Globus pallidus (tissue), 1 donor: ENCODE results near the gene LCLAT1.
"Not testable (repeated sequence)": the region's sequence is repeated elsewhere in the genome, so short reads cannot be mapped to it uniquely, and the experiment has no call there.

Experiments
- DNase-seq: peaks from one replicate; pipeline ENCODE4 v3.0.0-alpha.2; 2015; ENCODE audit warnings: low spot score

The LCLAT1 gene

DNA sequence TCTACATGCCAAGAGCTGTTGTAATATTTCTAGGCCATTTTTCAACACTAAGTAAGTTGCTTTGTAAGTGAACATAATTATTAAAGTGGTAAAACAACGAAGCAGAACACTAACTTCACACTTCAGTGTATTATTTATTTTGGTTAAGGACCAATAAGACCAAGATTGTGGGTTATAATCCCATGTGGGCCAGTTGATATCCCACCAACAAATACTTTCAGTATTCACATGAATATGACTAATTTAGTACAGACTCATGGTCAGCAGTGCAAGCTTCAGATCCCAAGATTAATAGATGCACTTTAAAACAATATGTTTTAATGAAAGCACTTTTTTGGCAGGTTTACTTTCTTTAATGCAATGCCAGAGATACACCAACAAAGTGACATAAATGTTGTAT is 154.3 kb downstream of the LCLAT1 start:
- no peak for DNase-seq

DNA sequence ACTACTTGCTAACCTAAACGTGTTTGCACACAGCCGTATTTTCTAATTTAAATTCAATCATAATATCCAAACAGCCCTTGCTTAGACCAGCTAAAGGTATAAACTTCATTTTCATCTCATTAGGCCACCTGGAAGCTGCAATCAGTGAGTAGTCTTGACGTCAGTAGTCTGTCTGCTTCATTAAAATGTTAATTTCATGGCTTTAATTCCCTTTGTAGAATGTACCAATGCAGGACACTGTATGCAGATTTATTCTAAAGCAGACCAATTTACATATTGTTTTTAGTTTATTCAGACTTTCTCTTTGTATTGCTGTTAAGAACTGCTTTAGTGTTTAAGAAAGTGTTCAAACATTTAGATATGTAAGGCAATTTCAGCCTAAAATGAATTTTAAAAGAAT is 158.2 kb downstream of the LCLAT1 start:
- no peak for DNase-seq

DNA sequence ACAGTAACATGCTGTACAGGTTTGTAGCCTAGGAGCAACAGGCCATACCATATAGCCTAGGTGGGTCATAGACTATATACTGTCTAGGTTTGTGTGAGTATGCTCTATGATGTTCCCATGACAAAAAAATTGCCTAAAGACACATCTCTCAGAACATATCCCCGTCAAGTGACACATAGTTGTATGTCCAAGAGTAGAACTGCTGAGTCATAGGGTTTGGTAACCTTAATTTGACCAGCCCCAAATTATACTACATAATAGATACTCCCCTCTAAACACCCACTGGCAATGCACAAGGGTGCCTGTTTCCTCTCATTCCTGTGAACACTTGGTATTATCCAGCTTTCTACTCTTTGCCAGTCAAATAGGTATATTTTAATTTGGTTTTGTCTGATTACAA is 161.6 kb downstream of the LCLAT1 start:
- no peak for DNase-seq

DNA sequence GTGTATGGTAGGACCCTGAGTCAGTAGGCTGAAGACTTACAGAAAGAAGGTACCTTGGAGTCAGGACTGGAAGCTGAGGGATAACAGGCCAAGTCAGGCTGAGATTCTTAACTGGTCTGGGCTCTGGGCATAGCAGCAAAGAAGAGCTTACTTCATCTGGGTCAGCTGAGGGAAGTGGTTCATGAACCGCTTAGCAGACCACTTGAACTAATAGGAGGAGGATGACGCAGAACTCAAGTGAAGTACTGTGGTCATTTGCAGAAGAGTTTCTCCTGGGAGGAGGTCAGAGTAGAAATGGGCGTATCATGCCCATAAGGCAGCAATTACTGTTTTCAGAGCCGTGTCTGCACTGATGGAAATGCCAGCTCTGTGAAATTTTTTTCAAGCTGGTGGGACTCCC is 164.5 kb downstream of the LCLAT1 start:
- no peak for DNase-seq

DNA sequence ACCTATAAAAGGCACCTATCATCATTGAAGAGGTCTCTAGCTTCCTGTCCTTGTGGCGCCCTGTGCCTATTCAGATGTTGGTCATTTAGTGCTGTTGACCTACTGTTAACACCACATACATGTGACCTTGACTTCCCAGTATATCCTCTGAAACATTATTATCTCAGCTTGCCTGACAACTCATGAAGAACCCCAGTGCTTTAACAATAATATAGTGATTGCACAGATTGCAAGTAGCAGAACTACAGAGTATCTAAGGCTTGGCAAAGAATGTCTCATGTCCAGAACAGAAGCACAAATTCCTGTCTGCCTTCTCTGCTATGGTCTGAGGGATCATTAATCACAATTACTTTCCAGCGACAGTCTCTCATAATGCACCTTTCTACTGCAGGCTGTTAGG is 165.3 kb downstream of the LCLAT1 start:
- no peak for DNase-seq

DNA sequence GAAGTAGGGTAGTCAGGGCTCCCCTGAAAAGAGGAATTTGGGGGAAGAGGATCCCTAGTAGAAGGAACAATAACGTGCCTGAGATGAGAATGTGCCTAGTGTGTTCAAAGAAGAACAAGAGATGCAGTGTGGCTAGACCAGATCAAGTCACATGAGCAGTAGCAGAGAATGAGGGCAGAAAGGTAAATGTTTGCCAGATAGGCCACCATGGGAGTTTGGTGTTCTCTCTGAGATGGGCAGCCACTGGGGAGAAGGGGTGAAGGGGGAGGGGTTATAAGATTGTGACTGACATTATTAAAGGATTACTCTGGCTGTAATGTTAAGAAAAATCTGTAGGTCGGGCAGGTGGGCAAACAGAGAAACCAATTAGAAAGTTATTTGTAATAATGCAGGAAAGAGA is 166.0 kb downstream of the LCLAT1 start:
- DNase-seq, result no peak

DNA sequence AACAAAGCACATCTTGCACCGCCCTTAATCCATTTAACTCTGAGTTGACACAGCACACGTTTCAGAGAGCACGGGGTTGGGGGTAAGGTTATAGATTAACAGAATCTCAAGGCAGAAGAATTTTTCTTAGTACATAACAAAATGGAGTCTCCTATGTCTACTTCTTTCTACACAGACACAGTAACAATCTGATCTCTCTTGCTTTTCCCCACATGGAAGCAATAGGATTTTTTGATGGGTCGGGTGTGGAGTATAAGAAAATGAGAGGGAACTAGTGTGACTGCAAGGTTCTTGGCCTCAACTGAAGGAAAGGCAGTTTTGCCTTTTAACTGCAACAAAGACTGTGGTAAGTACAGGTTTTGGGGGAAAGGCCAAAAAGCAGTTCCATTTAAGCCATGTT is 167.2 kb downstream of the LCLAT1 start:
- DNase-seq, result not testable (repeated sequence)

DNA sequence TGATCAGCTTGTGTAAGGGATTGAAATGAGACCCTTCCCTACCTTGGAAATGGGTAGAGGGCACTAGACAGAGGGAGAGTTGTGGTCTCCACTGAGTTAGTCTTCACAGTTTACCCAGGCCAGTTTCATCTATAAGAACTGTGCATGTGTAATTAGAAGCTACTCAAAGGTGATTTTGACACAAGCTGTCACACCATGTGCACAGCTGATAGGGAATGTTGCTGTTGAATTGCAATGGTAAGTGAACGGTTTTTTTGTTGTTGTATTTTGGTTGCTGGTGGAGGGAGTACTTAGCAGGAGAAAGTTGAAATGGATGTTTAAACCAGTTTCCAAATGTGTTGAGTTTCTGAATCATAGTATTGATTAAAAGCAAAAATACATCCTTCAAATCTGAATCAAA is 168.9 kb downstream of the LCLAT1 start:
- no peak for DNase-seq

DNA sequence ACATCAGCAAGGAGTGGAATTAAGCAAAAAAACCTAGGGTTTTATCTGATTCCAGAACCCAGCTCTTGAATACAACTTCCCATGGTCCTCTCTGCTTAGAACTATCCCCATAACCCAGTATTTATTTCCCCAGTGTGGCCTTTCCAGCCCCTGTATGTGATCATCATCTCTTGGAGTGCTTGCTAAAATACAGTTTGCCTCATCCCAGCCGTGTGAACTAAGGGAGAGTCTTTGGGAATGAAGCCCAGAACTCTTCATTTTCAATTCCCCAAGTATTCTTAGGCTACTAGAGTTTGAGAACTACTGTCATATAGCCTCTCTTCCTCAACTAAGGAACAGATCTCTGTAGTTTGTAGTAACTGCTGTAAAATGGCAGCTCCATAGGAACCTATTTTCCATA is 173.1 kb downstream of the LCLAT1 start:
- DNase-seq, result no peak

DNA sequence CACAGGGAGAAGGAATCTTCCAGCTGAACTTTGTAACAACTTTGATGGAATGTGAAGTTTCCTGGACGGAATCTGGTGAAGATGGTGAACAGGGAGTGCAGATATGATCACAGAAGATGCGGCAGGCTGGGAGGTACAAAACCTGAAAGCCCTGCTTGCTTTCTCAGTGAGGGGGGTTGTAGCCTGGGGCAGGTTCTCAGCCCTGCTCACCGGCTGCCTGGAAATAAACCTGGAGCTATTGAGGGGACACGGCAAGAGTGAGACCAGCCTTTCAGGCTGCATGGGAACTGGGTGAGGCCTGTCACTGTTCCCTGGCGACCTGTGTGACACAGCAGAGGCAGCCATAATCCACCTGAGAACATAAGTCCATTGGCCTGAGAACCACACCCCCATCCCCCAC is 174.8 kb downstream of the LCLAT1 start:
- no peak for DNase-seq

DNA sequence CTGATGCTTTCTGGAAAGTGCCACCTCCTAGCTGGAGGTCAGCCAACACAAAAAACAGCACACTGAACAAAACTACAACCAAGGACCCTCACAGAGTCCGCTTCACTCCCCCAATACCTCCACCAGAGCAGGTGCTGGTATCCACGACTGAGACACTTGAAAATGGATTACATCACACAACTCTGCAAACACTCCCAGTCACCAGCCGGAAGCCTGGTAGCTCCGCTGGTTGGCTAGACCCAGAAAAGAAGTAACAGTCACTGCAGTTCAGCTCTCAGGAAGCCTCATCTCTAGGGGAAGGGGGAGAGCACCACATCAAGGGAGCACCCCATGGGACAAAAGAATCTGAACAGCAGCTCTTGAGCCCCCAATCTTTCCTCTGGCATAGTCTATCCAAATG is 175.4 kb downstream of the LCLAT1 start:
- no peak for DNase-seq

DNA sequence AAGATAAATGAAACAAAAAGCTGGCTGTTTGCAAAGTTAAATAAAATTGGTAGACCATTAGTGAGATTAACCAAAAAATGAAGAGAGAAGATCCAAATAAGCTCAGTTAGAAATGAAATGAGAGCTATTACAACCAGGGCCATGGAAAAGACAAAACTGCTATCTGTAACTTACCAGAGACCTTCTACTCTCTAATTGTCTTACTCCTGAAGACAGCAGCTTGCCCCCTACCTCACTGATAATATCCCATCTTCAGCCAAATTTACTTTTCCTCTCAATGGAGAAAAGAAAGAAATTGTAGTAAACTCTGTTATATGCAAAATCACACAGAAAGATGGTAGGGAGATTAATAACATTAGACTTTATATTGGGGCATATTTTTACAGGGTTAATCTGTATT is 178.2 kb downstream of the LCLAT1 start:
- no peak for DNase-seq

DNA sequence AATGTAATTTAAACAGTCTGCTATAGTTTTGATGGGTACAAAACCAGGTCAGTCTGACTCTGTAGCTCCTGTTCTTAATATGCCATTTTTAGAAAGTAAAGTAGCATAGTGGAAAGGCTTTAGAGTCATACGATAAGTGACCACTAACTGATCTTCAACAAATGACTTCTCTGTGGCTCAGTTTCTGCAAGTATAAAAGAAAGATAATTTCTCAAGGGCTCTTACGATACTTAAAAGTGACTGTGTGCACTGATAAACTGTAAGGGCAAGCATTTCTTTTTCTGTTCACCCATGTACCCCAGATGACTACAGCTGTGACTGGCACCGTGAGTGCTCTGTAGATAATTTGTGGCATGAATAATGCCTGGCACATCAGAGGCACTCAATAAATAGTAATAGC is 178.7 kb downstream of the LCLAT1 start:
- DNase-seq, result no peak

DNA sequence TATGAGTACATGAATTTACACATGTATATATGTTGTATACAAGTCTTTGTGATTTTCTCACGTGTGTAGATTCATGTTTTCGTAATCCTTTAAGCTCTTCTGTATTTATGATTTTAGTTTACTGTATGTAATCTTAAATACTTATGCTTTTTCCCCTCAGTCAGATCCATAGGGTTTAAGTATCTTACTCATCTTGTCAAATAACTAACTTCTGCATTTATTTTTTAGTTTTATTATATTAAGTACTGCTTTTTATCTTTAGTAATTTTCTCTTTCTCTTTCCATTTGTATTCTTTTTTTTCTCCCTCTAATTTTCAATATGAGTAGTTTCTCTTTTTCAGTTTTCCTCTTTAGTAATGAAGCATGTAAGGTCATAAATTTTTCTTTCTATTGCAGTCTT is 179.4 kb downstream of the LCLAT1 start:
- DNase-seq, result no peak

DNA sequence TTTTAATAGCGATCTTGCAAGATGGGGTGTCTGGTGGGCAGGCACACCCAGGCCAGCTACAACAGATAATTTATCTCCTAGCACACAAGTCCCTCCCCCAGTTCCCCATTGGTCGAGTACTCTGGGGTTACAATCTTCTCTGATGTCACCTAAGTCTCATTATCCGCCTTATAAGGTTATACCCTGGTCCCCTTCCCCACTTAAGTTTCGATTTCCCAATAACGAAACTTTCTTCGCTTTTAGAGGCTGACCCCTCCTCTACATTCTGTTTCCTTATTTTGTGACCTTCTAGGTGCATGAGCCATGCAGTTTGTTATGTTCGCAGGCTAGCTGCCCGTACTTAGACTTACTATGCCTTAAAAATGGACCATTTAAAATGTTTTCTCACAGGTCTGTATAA is 180.1 kb downstream of the LCLAT1 start:
- DNase-seq, result no peak

DNA sequence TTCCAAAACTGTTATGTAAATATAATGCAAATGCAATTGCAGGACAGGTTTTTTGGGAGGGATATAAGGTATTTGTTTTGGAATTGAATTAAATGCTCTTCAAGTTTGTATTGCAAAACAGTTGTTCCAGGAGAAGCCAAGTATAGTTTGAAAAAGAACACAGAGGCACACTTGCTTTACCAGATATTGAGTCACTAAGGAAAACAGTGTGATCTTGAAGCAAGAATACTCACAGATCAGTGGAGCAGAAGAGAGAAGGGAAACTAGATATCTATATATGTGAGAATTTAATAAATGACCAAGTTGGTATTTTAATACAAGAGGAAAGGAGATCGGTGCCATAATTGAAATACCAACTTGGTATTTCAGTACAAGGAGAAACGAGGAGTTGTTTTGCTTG is 181.3 kb downstream of the LCLAT1 start:
- no peak for DNase-seq

DNA sequence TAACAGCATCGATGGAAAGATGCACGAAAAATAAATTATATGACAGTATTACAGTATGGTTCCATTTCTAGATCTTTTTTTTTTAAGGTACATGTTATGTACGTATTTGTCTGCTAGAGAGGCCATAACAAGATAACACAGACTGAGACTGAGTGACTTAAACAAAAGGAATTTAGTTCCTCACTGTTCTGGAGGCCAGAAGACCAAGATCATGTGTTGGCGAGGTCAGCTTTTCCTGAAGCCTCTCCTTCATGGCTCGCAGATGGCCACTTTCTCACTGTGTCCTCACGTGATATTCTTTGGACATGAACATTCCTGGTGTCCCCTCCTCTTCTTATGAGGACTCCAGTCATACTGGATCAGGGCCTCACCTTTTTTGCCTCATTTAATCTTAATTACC is 182.8 kb downstream of the LCLAT1 start:
- DNase-seq, result no peak

DNA sequence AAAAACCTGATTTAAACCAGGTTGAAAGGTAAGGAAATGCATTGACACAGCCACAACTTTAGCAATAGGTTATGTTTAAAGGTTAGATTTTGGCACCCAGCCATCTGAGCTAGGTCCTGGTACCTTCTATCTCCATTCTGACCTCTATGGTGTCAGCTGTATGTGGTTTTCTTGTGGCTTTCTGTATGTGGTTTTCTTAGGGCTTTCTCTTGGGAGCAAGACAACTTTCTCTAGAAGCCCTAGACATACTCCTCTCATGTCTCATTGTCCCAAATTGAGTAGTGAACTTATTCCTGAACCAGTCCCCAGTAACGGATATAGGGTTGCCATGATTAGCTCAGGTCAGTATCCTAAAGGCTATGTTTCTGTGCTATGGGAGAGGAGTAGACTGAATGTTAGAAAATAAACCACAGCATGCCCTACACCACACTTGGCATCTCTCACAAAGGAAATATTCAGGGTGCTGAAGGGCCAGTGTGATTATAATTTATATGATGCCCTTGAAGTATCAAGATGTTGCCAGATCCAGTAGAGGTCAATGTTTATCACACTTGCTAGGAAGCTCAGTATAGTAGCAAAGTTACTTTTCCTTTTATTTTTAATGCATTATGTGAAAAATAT is 184.1 kb downstream of the LCLAT1 start:
- no peak for DNase-seq

DNA sequence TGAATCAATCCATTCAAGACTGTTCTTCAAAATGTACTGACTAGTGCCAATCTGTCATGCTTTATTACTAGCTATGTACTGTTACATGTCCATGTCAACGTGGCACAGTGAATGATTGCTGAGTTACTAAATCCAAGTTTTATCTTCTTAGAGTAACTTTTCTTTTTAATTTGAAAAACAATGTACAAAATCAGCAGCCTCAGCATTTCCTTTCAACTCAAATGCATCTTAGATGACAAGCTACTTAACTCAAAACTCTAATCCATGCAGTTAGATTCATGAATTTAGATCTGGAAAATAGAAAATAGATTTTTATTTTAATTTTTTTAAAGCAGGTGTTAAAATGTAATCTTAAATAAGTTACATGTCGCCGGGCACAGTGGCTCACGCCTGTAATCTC is 186.0 kb downstream of the LCLAT1 start:
- DNase-seq, result no peak

DNA sequence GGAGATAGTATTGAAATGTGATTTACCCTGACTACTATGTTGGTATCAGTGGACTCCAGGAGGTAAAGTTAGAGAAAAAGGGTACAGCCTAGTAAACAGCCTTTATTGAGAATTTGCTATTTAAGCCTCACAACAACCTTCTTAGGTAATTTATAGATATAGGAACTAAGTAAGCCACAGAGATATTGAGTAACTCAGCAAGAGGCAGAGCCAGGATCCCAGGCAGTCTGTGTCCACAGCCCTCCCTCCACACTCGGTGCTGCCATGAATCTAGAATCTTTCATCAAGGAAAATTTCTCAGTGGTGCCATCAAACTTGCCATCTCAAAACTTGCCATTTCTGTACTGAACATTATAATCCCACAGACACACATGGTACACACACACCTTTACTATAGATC is 189.3 kb downstream of the LCLAT1 start:
- no peak for DNase-seq

DNA sequence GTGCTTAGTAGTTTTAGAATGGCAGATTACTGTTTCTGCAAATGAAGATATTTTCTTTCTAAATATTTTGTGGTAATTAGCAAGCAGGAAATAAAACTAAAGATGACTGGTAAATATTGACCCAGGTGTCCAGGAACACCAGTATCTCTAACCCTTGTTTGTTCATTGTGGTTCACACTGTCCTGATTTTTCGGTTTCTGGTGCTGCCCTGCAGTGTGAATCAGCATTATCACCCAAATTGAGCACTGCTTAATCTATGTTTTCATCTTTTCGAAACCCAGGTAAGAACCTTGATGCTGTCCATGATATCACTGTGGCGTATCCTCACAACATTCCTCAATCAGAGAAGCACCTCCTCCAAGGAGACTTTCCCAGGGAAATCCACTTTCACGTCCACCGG is 192.8 kb downstream of the LCLAT1 start:
- no peak for DNase-seq

DNA sequence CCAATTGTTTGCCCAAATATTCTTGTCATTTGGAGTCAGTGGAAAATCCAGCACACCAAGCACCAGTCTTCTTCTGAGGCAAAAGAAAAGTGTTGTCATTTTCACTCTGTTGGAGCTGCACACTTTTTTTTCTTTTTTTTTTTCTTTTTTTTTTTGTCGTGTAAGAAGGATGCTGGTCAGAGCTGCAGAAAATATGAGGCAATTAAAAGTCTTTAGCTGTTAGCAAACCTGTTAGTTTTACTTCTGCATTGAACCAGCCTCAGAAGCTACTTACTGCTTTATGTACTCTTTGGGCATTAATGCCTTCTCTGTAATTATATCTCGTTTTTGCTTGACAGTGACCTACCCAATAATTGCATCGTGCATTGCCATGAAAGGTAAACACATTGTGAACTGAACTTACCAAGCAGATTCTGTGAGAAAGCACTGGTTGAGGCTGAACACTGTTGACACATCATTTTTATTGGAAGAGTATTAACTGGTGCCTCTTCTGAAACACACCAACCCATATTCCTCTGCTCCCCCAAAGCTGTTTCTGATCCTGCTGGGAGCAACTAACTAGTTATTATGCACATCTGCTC is 194.8 kb downstream of the LCLAT1 start:
- no peak for DNase-seq

DNA sequence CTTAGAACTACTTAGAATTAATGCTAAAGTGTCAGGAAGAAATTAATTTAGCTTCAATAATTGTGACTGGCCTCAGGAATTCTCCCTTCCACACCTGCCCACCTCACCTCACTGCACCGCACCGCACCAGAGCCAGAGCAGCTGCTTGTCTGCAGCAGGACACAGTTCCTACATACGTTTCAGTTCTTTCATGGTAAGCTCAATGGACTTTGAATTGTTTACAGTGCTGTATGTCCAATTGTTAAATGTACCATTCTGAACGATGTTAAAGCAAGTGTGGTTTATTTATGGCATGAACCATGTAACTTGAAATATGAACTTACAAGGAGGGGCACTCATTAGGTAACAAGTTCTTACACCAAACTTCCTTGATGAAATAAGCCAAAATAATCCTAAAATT is 196.0 kb downstream of the LCLAT1 start:
- DNase-seq, result not testable (repeated sequence)

DNA sequence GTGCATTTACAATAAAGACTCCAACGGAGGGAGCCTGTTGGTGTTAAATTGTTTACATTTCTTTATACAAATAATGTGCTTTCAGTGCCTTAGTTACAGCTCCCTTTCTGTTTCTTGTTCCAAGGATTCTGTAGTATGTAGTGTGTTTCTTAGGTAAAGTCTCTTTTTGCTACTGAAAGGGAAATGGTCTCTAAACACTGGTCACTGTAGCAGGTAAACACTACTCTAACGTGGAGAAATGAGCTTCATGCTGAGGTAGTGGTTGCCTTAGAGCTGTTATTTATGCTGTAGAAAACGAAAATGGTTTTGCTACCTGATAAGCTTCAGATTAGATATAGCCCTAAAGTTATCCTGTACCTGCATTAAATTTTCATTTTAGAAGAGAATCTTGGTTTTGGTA is 196.6 kb downstream of the LCLAT1 start:
- DNase-seq, result no peak
